ENCODE measurements around the gene TEKTIP1.

GRCh38 chr19:3512562-3513228, 26.3 kb upstream of the TEKTIP1 start:
- TF ChIP-seq POLR2A (IDR thresholded peaks at IDR 0.05) (no peak), CTCF (IDR thresholded peaks at IDR 0.05) (no peak)
